Ascending aorta (tissue), 2 donors: Measurements from ENCODE around the gene SHC2. TPM values are rescaled to one million over a fixed set of nuclear protein-coding genes. Genes with fewer than 3 reads are reported as not detected.

Experiments
- DNase-seq, 2 donors: peaks; one replicate each; pipeline ENCODE4 v3.0.0-alpha.2; 2019; ENCODE audit warnings: low spot score in 2 of 2
- H3K27ac ChIP-seq, 2 donors: fragments of 200-600 bp; sonication (generic); one replicate each; pipeline ENCODE4 v1.5.1; 2016 to 2017; ENCODE audit warnings: mild to moderate bottlenecking in 1 of 2
- H3K27me3 ChIP-seq: fragments of 200-600 bp; sonication (generic); one replicate; pipeline ENCODE4 v1.5.1; 2017
- H3K36me3 ChIP-seq, 2 donors: fragments of 200-600 bp; sonication (generic); one replicate each; pipeline ENCODE4 v1.5.1; 2016
- H3K4me1 ChIP-seq, 2 donors: fragments of 200-600 bp; sonication (generic); one replicate each; pipeline ENCODE4 v1.5.1; 2016 to 2017; ENCODE audit warnings: mild to moderate bottlenecking in 1 of 2
- H3K4me3 ChIP-seq, 2 donors: fragments of 200-600 bp; sonication (generic); one replicate each; pipeline ENCODE4 v1.5.1; 2016 to 2017; ENCODE audit warnings: mild to moderate bottlenecking in 1 of 2
- H3K9me3 ChIP-seq, 2 donors: fragments of 200-600 bp; sonication (generic); one replicate each; pipeline ENCODE4 v1.5.1; 2016
- CTCF ChIP-seq, 3 experiments: fragments of 200-600 bp in 2 of 3; fragments of 450-650 bp in 1 of 3; sonication (generic) in 2 of 3; IDR thresholded peaks; one replicate each; pipeline ENCODE4 v1.5.1; 2016 to 2019; ENCODE audit warnings: antibody characterized with exemption in 3 of 3, mild to moderate bottlenecking in 1 of 3, moderate library complexity in 1 of 3
- intact Hi-C: fragments of 100-400 bp; cut with DNase I; formaldehyde crosslinking; loops from one replicate; pipeline ENCODE4 v1.15.1; 2023
- total RNA-seq: library from RNA; depleted of rRNA; stranded (reverse); fragments of >200 nt; gene quantifications from one replicate; pipeline ENCODE4 v1.1.0, GENCODE V29; 2016

The SHC2 gene
- total RNA-seq, 1 donor from 2014 or later, result 51.2 TPM

- Histone ChIP-seq H3K36me3 (no peaks in the 10 kb centered on the region), H3K27ac (no peak overlapping the region), H3K4me1 (no peaks in the 10 kb centered on the region), H3K9me3 (no peaks in the 10 kb centered on the region), H3K27me3 (no peaks in the 10 kb centered on the region), H3K4me3 (no peak overlapping the region)
- TF ChIP-seq CTCF (IDR thresholded peaks at IDR 0.05), result no peak
- DNase-seq, result no peak
- intact Hi-C loops, result no loop called here
Measured at GRCh38 chr19:475360-475759, 14.5 kb upstream of the SHC2 start.

GRCh38 chr19:474126-475078, 13.6 kb upstream of the SHC2 start:
- H3K36me3 ChIP-seq, result no peaks in the 10 kb centered on the region
- no peaks in the 10 kb centered on the region for H3K9me3 ChIP-seq
- no peak overlapping the region for H3K27ac ChIP-seq
- H3K4me1 ChIP-seq, result no peaks in the 10 kb centered on the region
- intact Hi-C loops, result no loop called here
- TF ChIP-seq CTCF (IDR thresholded peaks at IDR 0.05), result no peak
- H3K27me3 ChIP-seq, result no peaks in the 10 kb centered on the region
- H3K4me3 ChIP-seq, result no peak overlapping the region
- DNase-seq, result no peak

- Histone ChIP-seq H3K4me3 (no peak overlapping the region), H3K36me3 (no peaks in the 10 kb centered on the region), H3K27ac (no peak overlapping the region), H3K27me3 (no peaks in the 10 kb centered on the region), H3K9me3 (no peaks in the 10 kb centered on the region), H3K4me1 (no peaks in the 10 kb centered on the region)
- TF ChIP-seq CTCF (IDR thresholded peaks at IDR 0.05), result no peak
- no peak for DNase-seq
- intact Hi-C loops, result no loop called here
Measured at GRCh38 chr19:472005-472858, 11.4 kb upstream of the SHC2 start.

GRCh38 chr19:470701-471100, 9.9 kb upstream of the SHC2 start:
- Histone ChIP-seq H3K4me3 (no peak overlapping the region), H3K9me3 (no peaks in the 10 kb centered on the region), H3K4me1 (no peaks in the 10 kb centered on the region), H3K27ac (no peak overlapping the region), H3K36me3 (no peaks in the 10 kb centered on the region), H3K27me3 (no peaks in the 10 kb centered on the region)
- no peak for TF ChIP-seq CTCF (IDR thresholded peaks at IDR 0.05)
- no peak for DNase-seq
- intact Hi-C loops, result no loop called here

GRCh38 chr19:469833-470232, 9.0 kb upstream of the SHC2 start:
- no peak overlapping the region for H3K4me3 ChIP-seq
- intact Hi-C loops, result no loop called here
- no peaks in the 10 kb centered on the region for H3K27me3 ChIP-seq
- H3K27ac ChIP-seq, result no peak overlapping the region
- no peaks in the 10 kb centered on the region for H3K4me1 ChIP-seq
- no peak for DNase-seq
- no peaks in the 10 kb centered on the region for H3K9me3 ChIP-seq
- no peaks in the 10 kb centered on the region for H3K36me3 ChIP-seq
- TF ChIP-seq CTCF (IDR thresholded peaks at IDR 0.05), result no peak
